ENCODE data around the gene RAB11B. TPM values are rescaled to one million over a fixed set of nuclear protein-coding genes. Genes with fewer than 3 reads are reported as not detected.
"Not testable (repeated sequence)": the region's sequence is repeated elsewhere in the genome, so short reads cannot be mapped to it uniquely, and the experiment has no call there.

Gene RAB11B
- total RNA-seq, 2 experiments from 2014 or later, result 104 to 107 TPM

- H3K36me3 Mint-ChIP-seq (ENCODE audit: low read depth), result peaks cover 12% of the 10 kb centered on the region
- H3K27ac Mint-ChIP-seq, H3K27me3 Mint-ChIP-seq, H3K4me3 Mint-ChIP-seq, DNase-seq, H3K9me3 Mint-ChIP-seq: not testable (repeated sequence)
- ChIA-PET POLR2A (interaction anchor here (0.6 kb wide), 1 partner anchor 1138 kb away, joined by 3 read pairs; no protein-coding TSS in a partner anchor), CTCF (interaction anchor here (0.6 to 1.1 kb wide), 3 partner anchors 15 to 1790 kb away, joined by 4 read pairs; no protein-coding TSS in a partner anchor)
- peaks cover 19% of the 10 kb centered on the region for H3K4me1 Mint-ChIP-seq
Measured at GRCh38 chr19:8376373-8376974, 13.7 kb upstream of the RAB11B start.

GRCh38 chr19:8377598-8377997 lies 12.6 kb upstream of the RAB11B start:
- Mint-ChIP-seq H3K4me3 (no peak overlapping the region), H3K27ac (no peak overlapping the region), H3K27me3 (no peaks in the 10 kb centered on the region), H3K9me3 (peaks cover 6% of the 10 kb centered on the region), H3K36me3 (ENCODE audit: low read depth) (peaks cover 12% of the 10 kb centered on the region), H3K4me1 (peaks cover 19% of the 10 kb centered on the region)
- DNase-seq, result no peak
- POLR2A ChIA-PET, result no interaction called here
- CTCF ChIA-PET, result interaction anchor here (0.7 to 1.3 kb wide), 4 partner anchors 14 to 65 kb away, joined by 3 to 5 read pairs (median 4); partner anchors contain the start of gene ANGPTL4

- DNase-seq, H3K27ac Mint-ChIP-seq, H3K27me3 Mint-ChIP-seq, H3K4me3 Mint-ChIP-seq, H3K9me3 Mint-ChIP-seq, POLR2A ChIA-PET: not testable (repeated sequence)
- Mint-ChIP-seq H3K36me3 (ENCODE audit: low read depth) (peaks cover 12% of the 10 kb centered on the region), H3K4me1 (peaks cover 17% of the 10 kb centered on the region)
- CTCF ChIA-PET, result interaction anchor here (0.9 kb wide), 1 partner anchor 16 kb away, joined by 4 read pairs; the partner anchor contains the start of gene ANGPTL4
Measured at GRCh38 chr19:8379156-8379891, 10.8 kb upstream of the RAB11B start.

- H3K36me3 Mint-ChIP-seq (ENCODE audit: low read depth); H3K27ac Mint-ChIP-seq; CTCF ChIA-PET; H3K27me3 Mint-ChIP-seq; POLR2A ChIA-PET; H3K9me3 Mint-ChIP-seq; DNase-seq; H3K4me3 Mint-ChIP-seq: not testable (repeated sequence)
- H3K4me1 Mint-ChIP-seq, result peaks cover 14% of the 10 kb centered on the region
Measured at GRCh38 chr19:8384569-8384968, 5.6 kb upstream of the RAB11B start.

GRCh38 chr19:8385103-8385502 lies 5.1 kb upstream of the RAB11B start:
- H3K9me3 Mint-ChIP-seq; H3K27ac Mint-ChIP-seq; H3K27me3 Mint-ChIP-seq; CTCF ChIA-PET; DNase-seq; H3K4me3 Mint-ChIP-seq; H3K36me3 Mint-ChIP-seq (ENCODE audit: low read depth); POLR2A ChIA-PET: not testable (repeated sequence)
- H3K4me1 Mint-ChIP-seq, result peaks cover 17% of the 10 kb centered on the region

GRCh38 chr19:8385566-8385965 lies 4.6 kb upstream of the RAB11B start:
- H3K9me3 Mint-ChIP-seq; H3K4me3 Mint-ChIP-seq; CTCF ChIA-PET; DNase-seq; POLR2A ChIA-PET; H3K36me3 Mint-ChIP-seq (ENCODE audit: low read depth); H3K27me3 Mint-ChIP-seq; H3K27ac Mint-ChIP-seq: not testable (repeated sequence)
- H3K4me1 Mint-ChIP-seq, result peaks cover 17% of the 10 kb centered on the region

- H3K36me3 Mint-ChIP-seq (ENCODE audit: low read depth); POLR2A ChIA-PET; H3K27me3 Mint-ChIP-seq; H3K4me3 Mint-ChIP-seq; H3K27ac Mint-ChIP-seq; H3K9me3 Mint-ChIP-seq; DNase-seq: not testable (repeated sequence)
- CTCF ChIA-PET, result interaction anchor here (0.9 to 1.2 kb wide), 3 partner anchors 11 to 27 kb away, joined by 3 to 4 read pairs (median 3); partner anchors contain the start of gene MARCHF2
- H3K4me1 Mint-ChIP-seq, result peaks cover 24% of the 10 kb centered on the region
Measured at GRCh38 chr19:8386419-8386818, 3.7 kb upstream of the RAB11B start.

- ChIA-PET POLR2A (no interaction called here), CTCF (interaction anchor here (0.6 to 1.5 kb wide), 5 partner anchors 11 to 868 kb away, joined by 3 to 4 read pairs (median 3); partner anchors contain the start of gene MARCHF2)
- peaks cover 29% of the 10 kb centered on the region for H3K4me1 Mint-ChIP-seq
- H3K4me3 Mint-ChIP-seq, result no peak overlapping the region
- H3K9me3 Mint-ChIP-seq, result peaks cover 5% of the 10 kb centered on the region
- peaks cover 8% of the 10 kb centered on the region for H3K36me3 Mint-ChIP-seq (ENCODE audit: low read depth)
- DNase-seq, result no peak
- H3K27ac Mint-ChIP-seq, result no peak overlapping the region
- no peaks in the 10 kb centered on the region for H3K27me3 Mint-ChIP-seq
Measured at GRCh38 chr19:8386990-8387389, 3.2 kb upstream of the RAB11B start.

- CTCF ChIA-PET, result interaction anchor here (1.2 to 1.5 kb wide), 2 partner anchors 25 to 34 kb away, joined by 3 to 4 read pairs; partner anchors contain the start of gene ANGPTL4
- POLR2A ChIA-PET, result no interaction called here
- DNase-seq, result no peak
- H3K36me3 Mint-ChIP-seq (ENCODE audit: low read depth), result peaks cover 9% of the 10 kb centered on the region
- no peak overlapping the region for H3K27ac Mint-ChIP-seq
- no peak overlapping the region for H3K4me3 Mint-ChIP-seq
- H3K4me1 Mint-ChIP-seq, result peaks cover 34% of the 10 kb centered on the region
- H3K27me3 Mint-ChIP-seq, result no peaks in the 10 kb centered on the region
- H3K9me3 Mint-ChIP-seq, result peaks cover 5% of the 10 kb centered on the region
Measured at GRCh38 chr19:8387688-8388611, 2.2 kb upstream of the RAB11B start.

GRCh38 chr19:8388612-8388958 lies 1.6 kb upstream of the RAB11B start:
- no peaks in the 10 kb centered on the region for H3K27me3 Mint-ChIP-seq
- H3K4me3 Mint-ChIP-seq, result peak overlapping the region; percentile 19
- no peak overlapping the region for H3K27ac Mint-ChIP-seq
- H3K9me3 Mint-ChIP-seq, result peaks cover 5% of the 10 kb centered on the region
- POLR2A ChIA-PET, result no interaction called here
- DNase-seq, result no peak
- peaks cover 11% of the 10 kb centered on the region for H3K36me3 Mint-ChIP-seq (ENCODE audit: low read depth)
- H3K4me1 Mint-ChIP-seq, result peaks cover 36% of the 10 kb centered on the region
- CTCF ChIA-PET, result interaction anchor here (1.2 to 1.5 kb wide), 2 partner anchors 25 to 35 kb away, joined by 3 to 4 read pairs; partner anchors contain the start of gene ANGPTL4

GRCh38 chr19:8390617-8390981 lies 439 bp downstream of the RAB11B start:
- CTCF ChIA-PET, result interaction anchor here (0.6 to 2.9 kb wide), 7 partner anchors 20 to 447 kb away, joined by 3 to 12 read pairs (median 4); partner anchors contain the start of genes MARCHF2 and TIMM44
- Mint-ChIP-seq H3K9me3 (peaks cover 5% of the 10 kb centered on the region), H3K4me3 (peak overlapping the region; percentile 67), H3K27ac (peak overlapping the region; percentile 86), H3K27me3 (no peaks in the 10 kb centered on the region), H3K36me3 (ENCODE audit: low read depth) (peaks cover 11% of the 10 kb centered on the region), H3K4me1 (peaks cover 37% of the 10 kb centered on the region)
- POLR2A ChIA-PET, result interaction anchor here (0.7 kb wide), 1 partner anchor 69 kb away, joined by 4 read pairs; the partner anchor contains the start of genes NDUFA7 and RPS28
- DNase-seq, result peak; percentile 94

GRCh38 chr19:8391198-8392016 lies 1.2 kb downstream of the RAB11B start:
- Mint-ChIP-seq H3K36me3 (ENCODE audit: low read depth) (peaks cover 11% of the 10 kb centered on the region), H3K4me1 (peaks cover 44% of the 10 kb centered on the region), H3K27ac (peak overlapping the region; percentile 86), H3K4me3 (peak overlapping the region; percentile 67), H3K27me3 (no peaks in the 10 kb centered on the region), H3K9me3 (peaks cover 5% of the 10 kb centered on the region)
- ChIA-PET CTCF (interaction anchor here (0.6 to 2.9 kb wide), 4 partner anchors 20 to 206 kb away, joined by 3 to 12 read pairs (median 6); partner anchors contain the start of gene MARCHF2), POLR2A (no interaction called here)
- DNase-seq, result no peak
